HG02759 (cell line): ENCODE data around the gene MPG.

ENCODE experiments used
- ATAC-seq: cut with Tn5 transposase; IDR thresholded peaks from one replicate; pipeline ENCODE4 v1.9.1; 2021; ENCODE audit warnings: mild to moderate bottlenecking, moderate library complexity; ENCODE audit not compliant: unreplicated experiment

Gene MPG

DNA sequence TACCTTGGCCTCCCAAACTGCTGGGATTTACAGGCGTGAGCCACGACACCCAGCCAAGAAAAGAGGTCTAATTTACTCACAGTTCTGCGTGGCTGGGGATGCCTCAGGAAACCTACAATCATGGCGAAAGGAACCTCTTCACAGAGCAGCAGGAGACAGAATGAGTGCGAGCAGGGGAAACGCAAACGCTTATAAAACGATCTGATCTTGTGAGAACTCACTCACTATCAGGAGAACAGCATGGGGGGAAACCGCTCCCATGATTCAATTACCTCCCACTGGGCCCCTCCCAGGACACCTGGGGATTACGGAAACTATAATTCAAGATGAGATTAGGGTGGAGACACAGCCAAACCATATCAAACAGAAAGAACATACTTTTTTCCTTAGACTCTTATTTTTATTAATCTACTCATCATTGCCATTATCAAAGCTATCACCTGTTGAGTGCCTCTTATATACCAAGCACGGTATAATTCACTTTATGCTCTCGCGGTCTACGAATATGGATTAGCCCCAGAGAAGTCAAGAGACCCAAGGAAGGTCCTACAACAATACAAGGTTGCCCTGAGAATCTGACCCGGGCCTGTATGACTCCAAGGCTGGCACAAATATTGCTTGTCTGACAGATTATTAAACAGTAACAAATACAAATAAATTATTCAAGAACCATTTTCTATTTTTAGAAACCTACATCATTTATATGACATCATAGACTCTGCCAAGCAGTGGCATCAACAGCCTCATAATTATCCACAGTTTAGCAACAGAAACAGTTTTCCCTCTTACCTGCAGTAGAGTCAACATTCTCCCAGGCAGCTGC, 27.0 kb upstream of the MPG start:
- ATAC-seq, result no peak

DNA sequence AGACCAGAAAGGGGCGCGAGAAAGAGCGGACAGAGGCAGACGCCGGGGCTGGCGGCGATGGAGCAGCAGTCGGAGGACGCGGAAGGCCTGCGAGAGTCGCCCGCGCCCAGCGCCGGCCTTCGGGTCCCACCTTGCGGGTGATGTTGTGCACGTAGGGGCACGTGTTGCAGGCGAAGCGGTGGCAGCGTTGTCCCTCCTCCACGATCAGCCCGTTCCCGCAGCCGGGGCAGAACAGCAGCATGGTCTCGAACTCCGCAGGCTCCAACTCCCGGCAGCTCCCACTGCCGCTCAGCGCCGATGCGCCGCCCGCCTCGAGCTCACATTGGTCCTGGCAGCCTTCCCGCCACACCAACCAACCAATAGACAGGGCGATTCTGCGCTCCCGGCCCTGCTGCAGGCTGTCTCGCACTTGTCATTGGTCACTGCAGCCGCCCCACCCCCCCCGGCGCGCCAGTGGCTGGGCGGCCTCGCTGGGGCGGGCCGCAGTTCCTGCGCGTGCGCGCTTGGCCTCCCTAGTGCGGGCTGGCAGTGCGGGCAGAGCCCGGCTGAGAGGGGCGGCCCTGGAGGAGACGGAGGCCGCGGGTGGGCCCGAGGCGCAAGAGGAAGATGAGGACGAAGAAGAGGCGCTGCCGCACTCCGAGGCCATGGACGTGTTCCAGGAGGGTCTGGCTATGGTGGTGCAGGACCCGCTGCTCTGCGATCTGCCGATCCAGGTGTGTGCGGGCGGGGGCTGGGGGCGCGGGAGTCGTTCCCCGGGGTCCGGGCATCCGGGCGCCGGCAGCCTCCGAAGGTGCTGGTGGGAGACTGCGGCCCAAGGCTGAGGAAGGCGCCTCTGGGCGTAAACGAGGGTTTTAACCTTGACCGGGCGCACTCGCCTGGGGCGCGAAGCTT, 24.4 kb upstream of the MPG start, which contains the start of the genes POLR3K and SNRNP25:
POLR3K (minus strand) TSS at position 263 of the 891 bp plus-strand sequence; CDS start at position 241, 22 bp downstream.
SNRNP25 (plus strand) TSS at position 483 of the 891 bp plus-strand sequence; CDS start at position 672, 189 bp downstream.
- ATAC-seq, result peak; percentile 90

- no peak for ATAC-seq
Observed at GRCh38 chr16:54237-54581, 23.8 kb upstream of the MPG start.

DNA sequence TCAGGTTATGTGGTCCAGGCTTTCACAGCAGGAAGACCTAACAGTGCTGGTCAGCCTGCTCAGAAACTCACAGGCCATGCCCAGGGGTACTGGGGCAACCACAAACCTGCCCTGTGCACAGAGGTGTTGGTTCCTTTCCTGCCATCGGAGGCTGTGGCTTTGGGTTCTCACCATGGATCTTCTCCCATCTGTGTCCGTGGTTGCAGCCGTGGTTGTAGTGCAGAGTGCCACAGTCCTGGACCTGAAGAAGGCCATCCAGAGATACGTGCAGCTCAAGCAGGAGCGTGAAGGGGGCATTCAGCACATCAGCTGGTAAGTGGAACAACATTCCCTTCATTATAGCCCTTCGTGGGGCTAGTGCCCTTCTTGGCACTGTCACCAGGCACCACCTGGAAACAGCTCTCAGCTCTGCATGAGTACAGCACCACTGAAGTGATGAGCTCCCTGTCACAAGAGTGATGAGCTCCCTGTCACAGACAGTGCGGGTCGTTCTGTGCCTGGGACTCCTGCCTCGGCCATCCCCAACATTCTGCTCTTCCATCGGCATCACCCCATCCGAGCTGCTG, 22.4 kb upstream of the MPG start:
- no peak for ATAC-seq

DNA sequence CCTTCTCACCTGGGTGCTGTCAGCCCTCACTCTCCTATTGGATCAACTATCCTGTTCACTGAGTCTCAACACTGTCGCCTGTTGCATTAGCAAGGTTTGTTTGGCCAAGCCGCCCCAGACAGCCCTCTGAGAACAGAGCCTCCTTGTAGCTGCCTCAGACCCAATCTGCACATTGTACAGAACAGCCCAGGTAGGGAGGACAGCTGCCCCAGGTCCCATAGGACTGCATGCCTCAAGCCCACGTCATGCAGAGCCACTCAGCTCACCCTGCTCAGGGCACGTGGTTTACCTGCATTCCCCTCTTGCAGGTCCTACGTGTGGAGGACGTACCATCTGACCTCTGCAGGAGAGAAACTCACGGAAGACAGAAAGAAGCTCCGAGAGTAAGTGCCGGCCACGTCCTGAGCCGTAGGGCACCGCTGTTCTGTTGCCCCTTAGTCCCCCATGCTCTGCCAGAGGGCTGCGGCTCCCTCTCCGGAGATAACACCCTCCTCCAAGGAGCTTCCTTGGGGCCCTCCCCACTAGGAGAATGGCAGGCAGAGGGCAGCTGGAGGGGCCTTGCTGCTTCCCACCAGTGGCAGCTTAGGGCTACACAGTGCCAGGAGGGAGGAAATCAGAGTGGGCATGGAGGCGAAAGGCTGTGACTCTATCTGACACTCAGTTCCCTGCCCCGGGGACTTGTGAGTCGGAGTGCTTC, 21.6 kb upstream of the MPG start:
- ATAC-seq, result no peak

- no peak for ATAC-seq
Observed at GRCh38 chr16:57711-58110, 20.3 kb upstream of the MPG start.

- no peak for ATAC-seq
Observed at GRCh38 chr16:58491-59439, 19.3 kb upstream of the MPG start.

GRCh38 chr16:59440-60059, 18.5 kb upstream of the MPG start:
- no peak for ATAC-seq

DNA sequence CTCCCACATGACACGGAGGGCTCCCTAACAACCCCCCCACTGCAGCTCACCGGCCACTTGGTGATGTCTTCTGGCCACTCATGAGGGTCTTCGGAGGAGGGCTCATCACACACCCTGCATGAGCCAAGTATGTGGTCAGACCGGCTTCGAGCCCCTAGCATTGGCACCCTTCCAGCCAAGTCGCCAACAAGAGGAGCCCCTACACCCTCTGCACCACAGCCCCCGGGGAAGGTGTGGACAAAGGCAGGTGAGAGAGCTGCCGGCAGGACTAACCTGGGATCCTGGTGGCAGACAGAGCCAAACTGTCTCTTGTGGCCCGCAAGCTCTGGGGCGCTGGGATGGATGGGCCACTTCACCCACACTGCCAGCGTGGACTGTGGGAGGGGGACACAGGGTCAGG, 17.9 kb upstream of the MPG start:
- no peak for ATAC-seq

- no peak for ATAC-seq
Observed at GRCh38 chr16:60929-61878, 16.8 kb upstream of the MPG start.

DNA sequence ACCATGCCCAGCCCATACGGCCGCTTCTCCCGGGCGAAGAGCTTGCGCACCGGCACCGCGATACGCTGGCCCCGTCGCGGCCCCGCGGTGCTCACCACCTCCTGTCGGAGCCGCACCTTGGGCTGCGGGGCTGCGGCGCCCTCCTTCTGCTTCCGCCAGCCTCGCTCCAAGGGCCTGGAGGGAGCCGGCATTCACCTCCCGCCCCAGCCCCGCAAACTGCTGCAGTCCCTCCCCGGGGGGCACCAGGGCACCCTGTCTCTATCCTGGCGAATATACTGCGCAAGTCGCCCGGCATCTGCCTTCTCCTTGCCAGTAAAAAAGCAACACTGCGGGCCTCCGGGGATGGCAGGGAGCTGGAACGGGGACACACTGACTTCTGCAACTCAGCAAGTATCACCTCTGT, 16.1 kb upstream of the MPG start:
- no peak for ATAC-seq

DNA sequence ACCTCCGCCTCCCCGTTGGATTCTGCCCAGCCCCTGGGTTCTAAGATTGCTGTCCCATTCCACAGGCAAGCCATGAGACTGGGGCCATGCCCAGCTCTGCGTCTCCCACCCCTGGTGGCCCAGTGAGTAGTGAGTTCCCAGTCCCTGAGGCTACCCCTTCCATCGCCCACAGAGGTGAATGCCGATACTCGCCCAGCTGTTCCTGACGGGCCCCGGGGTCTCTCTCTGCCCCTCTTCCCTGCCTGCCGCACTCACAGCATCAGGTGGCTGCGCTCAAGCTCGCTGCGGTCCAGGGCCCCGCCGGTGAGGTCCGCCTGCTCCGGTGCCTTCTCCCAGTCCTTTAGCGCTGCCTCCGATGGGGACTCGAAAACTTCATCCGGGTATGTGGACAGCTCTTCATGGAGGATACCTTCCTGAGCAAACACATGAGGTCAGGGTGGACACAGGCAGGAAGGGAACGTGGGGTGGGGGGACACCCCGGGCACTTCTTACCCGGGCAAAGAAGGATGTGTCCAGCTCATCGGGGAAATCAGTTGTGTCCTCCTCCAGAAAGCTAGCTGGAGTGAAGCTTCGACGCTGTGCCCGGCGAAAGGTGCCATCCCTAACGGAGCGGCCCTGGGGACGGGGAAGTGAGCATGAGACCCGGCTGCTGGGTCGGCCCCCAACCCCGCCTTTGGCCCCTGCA, 15.6 kb upstream of the MPG start:
- no peak for ATAC-seq

DNA sequence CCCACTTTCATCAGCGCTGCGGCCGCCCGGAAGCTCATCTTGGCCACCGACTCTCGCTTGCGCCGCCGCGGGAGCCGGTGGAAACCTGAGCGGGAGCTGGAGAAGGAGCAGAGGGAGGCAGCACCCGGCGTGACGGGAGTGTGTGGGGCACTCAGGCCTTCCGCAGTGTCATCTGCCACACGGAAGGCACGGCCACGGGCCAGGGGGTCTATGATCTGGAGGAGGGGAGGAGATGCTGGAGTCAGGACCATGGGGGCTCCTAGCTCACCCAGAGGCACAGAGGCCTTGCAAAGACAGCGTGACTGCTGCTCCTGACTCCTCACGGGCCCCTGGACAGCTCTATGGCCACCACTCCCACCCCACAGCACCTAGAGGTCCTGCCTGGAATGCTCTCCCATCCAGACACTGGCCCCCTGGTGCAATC, 15.0 kb upstream of the MPG start:
- ATAC-seq, result no peak

DNA sequence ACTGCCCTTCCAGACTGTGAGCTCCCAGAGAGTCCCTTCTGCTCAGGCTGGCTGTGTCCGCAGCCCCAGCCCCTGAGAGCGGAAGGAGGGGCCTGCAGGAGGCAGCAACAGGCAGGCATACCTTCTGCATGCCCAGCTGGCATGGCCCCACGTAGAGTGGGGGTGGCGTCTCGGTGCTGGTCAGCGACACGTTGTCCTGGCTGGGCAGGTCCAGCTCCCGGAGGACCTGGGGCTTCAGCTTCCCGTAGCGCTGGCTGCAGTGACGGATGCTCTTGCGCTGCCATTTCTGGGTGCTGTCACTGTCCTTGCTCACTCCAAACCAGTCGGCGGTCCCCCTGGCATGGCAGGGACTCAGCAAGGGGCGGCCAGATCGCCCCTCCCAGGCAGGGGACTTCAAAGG, 14.6 kb upstream of the MPG start:
- no peak for ATAC-seq

- no peak for ATAC-seq
Observed at GRCh38 chr16:63998-64913, 13.8 kb upstream of the MPG start.

DNA sequence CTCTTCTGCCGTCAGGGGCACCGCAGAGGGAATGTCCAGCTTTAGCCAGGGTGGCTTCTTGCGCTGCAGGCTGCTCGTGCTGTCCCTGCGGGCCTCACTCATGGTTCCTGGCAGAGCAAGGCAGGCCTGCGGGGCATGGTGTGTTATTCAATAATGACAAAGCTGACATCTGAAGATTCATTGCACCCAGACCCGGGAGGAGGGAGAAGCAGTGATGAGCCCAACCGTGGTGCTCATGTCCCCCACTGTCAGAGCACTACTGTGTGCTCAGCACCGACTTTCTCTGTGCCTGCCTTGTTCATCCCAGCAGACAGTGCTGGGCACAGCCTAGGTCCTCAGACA, 13.1 kb upstream of the MPG start:
- no peak for ATAC-seq

GRCh38 chr16:65745-66144, 12.3 kb upstream of the MPG start:
- peak; percentile 53 for ATAC-seq
